ENCODE data around the gene FAM83G.

Gene FAM83G

GRCh38 chr17:18968945-18969887 lies 35.3 kb downstream of the FAM83G start:
- H3K27ac ChIP-seq = no peak overlapping the region
- H3K36me3 ChIP-seq (ENCODE audit: insufficient read depth, low read length) = no peaks in the 10 kb centered on the region
- DNase-seq (ENCODE audit: low read depth, low spot score) = no peak
- no peaks in the 10 kb centered on the region for H3K9me3 ChIP-seq (ENCODE audit: low read depth, low read length)
- TF ChIP-seq EZH2 (IDR thresholded peaks at IDR 0.05) = no peak
- no peak for TF ChIP-seq POLR2AphosphoS5 (IDR thresholded peaks at IDR 0.05; ENCODE audit: borderline replicate concordance, low read depth, low read length)
- no peak for TF ChIP-seq FOXP2 (optimal IDR thresholded peaks at IDR 0.05; ENCODE audit: control extremely low read depth, extremely low read length, insufficient read depth)
- H3K4me3 ChIP-seq = no peak overlapping the region
- H3K9ac ChIP-seq (ENCODE audit: insufficient read length) = no peak overlapping the region

DNA sequence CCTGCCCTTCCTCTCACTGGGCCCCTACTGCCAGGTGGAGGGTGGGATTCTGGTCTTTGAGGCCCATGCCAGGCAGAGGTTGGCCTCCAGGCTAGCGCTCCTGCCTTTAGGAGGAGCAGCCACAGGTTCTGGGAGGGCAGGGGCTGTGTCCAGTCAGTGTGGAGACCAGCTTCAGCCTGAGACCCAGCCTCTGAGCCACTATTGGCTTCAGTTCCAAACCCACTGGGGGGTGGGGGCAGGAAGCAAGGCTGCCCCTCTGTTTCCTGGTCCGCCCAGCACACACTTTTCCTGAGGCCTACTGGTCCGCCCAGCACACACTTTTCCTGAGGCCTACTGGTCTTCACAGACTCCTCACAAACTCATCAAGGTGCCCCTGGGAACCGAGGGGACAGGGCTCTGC lies 36.2 kb downstream of the FAM83G start:
- H3K36me3 ChIP-seq (ENCODE audit: insufficient read depth, low read length) = no peaks in the 10 kb centered on the region
- H3K9ac ChIP-seq (ENCODE audit: insufficient read length) = no peak overlapping the region
- TF ChIP-seq EZH2 (IDR thresholded peaks at IDR 0.05) (no peak), POLR2AphosphoS5 (IDR thresholded peaks at IDR 0.05; ENCODE audit: borderline replicate concordance, low read depth, low read length) (no peak), FOXP2 (optimal IDR thresholded peaks at IDR 0.05; ENCODE audit: control extremely low read depth, extremely low read length, insufficient read depth) (no peak)
- no peak overlapping the region for H3K27ac ChIP-seq
- no peaks in the 10 kb centered on the region for H3K9me3 ChIP-seq (ENCODE audit: low read depth, low read length)
- DNase-seq (ENCODE audit: low read depth, low spot score) = no peak
- no peak overlapping the region for H3K4me3 ChIP-seq

- no peaks in the 10 kb centered on the region for H3K36me3 ChIP-seq (ENCODE audit: insufficient read depth, low read length)
- H3K4me3 ChIP-seq = no peak overlapping the region
- H3K9me3 ChIP-seq (ENCODE audit: low read depth, low read length) = no peaks in the 10 kb centered on the region
- no peak for DNase-seq (ENCODE audit: low read depth, low spot score)
- no peak overlapping the region for H3K9ac ChIP-seq (ENCODE audit: insufficient read length)
- TF ChIP-seq FOXP2 (optimal IDR thresholded peaks at IDR 0.05; ENCODE audit: control extremely low read depth, extremely low read length, insufficient read depth) = no peak
- TF ChIP-seq EZH2 (IDR thresholded peaks at IDR 0.05) = no peak
- TF ChIP-seq POLR2AphosphoS5 (IDR thresholded peaks at IDR 0.05; ENCODE audit: borderline replicate concordance, low read depth, low read length) = no peak
- no peak overlapping the region for H3K27ac ChIP-seq
Observed at GRCh38 chr17:18967916-18968315, 36.6 kb downstream of the FAM83G start.

- Histone ChIP-seq H3K9ac (ENCODE audit: insufficient read length) (no peak overlapping the region), H3K36me3 (ENCODE audit: insufficient read depth, low read length) (no peaks in the 10 kb centered on the region), H3K4me3 (no peak overlapping the region), H3K9me3 (ENCODE audit: low read depth, low read length) (no peaks in the 10 kb centered on the region), H3K27ac (no peak overlapping the region)
- TF ChIP-seq EZH2 (IDR thresholded peaks at IDR 0.05) (no peak), POLR2AphosphoS5 (IDR thresholded peaks at IDR 0.05; ENCODE audit: borderline replicate concordance, low read depth, low read length) (no peak), FOXP2 (optimal IDR thresholded peaks at IDR 0.05; ENCODE audit: control extremely low read depth, extremely low read length, insufficient read depth) (no peak)
- no peak for DNase-seq (ENCODE audit: low read depth, low spot score)
Observed at GRCh38 chr17:18966831-18967624, 37.5 kb downstream of the FAM83G start.

DNA sequence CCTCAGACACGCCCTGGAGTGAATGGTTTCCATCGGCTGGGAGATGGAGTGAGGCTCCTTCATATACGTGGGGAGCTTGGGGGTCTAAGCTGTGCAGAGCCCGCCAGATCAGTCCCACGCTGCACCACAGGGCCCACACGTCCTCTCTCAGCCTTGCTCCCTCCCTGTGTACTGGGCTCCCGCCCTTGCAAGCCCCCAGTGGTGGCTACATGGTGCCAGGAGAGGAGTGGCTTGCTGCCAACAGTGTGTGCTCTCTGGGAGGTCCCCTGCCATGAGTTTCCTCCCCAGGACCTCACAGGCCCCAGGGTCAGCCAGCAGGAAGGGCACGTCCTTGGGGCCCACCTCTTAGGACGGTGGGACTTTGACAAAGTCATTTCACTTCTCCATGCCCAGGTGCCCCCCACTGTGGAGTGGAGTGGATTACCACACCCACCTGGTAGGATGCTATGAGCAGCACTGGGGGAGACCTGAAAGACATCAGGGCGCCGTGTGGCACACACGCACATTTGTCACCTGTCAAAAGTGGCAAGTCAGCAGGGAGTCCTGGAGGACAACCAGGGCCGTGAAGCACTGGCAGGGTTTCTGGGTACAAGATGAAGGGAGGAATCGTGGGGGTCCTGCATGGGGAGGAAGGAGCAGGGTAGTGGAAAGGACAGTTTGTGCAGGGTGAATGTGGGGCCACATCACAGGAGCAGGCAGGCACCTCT lies 38.9 kb downstream of the FAM83G start:
- Histone ChIP-seq H3K9ac (ENCODE audit: insufficient read length) (no peak overlapping the region), H3K36me3 (ENCODE audit: insufficient read depth, low read length) (no peaks in the 10 kb centered on the region), H3K4me3 (no peak overlapping the region), H3K9me3 (ENCODE audit: low read depth, low read length) (no peaks in the 10 kb centered on the region), H3K27ac (no peak overlapping the region)
- no peak for DNase-seq (ENCODE audit: low read depth, low spot score)
- no peak for TF ChIP-seq FOXP2 (optimal IDR thresholded peaks at IDR 0.05; ENCODE audit: control extremely low read depth, extremely low read length, insufficient read depth)
- TF ChIP-seq POLR2AphosphoS5 (IDR thresholded peaks at IDR 0.05; ENCODE audit: borderline replicate concordance, low read depth, low read length) = no peak
- TF ChIP-seq EZH2 (IDR thresholded peaks at IDR 0.05) = no peak

DNA sequence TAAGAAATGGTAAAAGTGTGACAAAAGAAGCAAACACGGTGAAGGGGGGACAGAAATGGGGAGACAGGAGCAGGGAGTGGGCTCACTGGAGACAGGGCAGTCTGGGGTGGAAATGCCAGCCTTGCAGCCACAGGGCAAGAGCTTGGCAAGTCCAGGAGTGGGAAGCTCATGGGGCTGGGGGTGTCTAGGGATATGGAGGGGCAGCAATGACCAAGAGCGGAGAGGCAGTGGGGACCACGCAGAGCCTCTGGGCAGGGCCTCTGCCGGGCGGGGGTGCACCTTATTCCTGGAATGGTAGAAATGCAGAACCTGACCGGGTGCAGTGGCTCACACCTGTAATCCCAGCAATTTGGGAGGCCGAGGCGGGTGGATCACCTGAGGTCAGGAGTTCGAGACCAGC lies 40.0 kb downstream of the FAM83G start:
- H3K36me3 ChIP-seq (ENCODE audit: insufficient read depth, low read length) = no peaks in the 10 kb centered on the region
- no peak overlapping the region for H3K4me3 ChIP-seq
- H3K9ac ChIP-seq (ENCODE audit: insufficient read length) = no peak overlapping the region
- H3K9me3 ChIP-seq (ENCODE audit: low read depth, low read length) = no peaks in the 10 kb centered on the region
- TF ChIP-seq POLR2AphosphoS5 (IDR thresholded peaks at IDR 0.05; ENCODE audit: borderline replicate concordance, low read depth, low read length) (no peak), FOXP2 (optimal IDR thresholded peaks at IDR 0.05; ENCODE audit: control extremely low read depth, extremely low read length, insufficient read depth) (no peak), EZH2 (IDR thresholded peaks at IDR 0.05) (no peak)
- no peak for DNase-seq (ENCODE audit: low read depth, low spot score)
- no peak overlapping the region for H3K27ac ChIP-seq

GRCh38 chr17:18964018-18964351 lies 40.6 kb downstream of the FAM83G start:
- no peaks in the 10 kb centered on the region for H3K9me3 ChIP-seq (ENCODE audit: low read depth, low read length)
- H3K27ac ChIP-seq = no peak overlapping the region
- no peak overlapping the region for H3K4me3 ChIP-seq
- no peak overlapping the region for H3K9ac ChIP-seq (ENCODE audit: insufficient read length)
- H3K36me3 ChIP-seq (ENCODE audit: insufficient read depth, low read length) = no peaks in the 10 kb centered on the region
- no peak for DNase-seq (ENCODE audit: low read depth, low spot score)
- TF ChIP-seq FOXP2 (optimal IDR thresholded peaks at IDR 0.05; ENCODE audit: control extremely low read depth, extremely low read length, insufficient read depth) (no peak), EZH2 (IDR thresholded peaks at IDR 0.05) (no peak), POLR2AphosphoS5 (IDR thresholded peaks at IDR 0.05; ENCODE audit: borderline replicate concordance, low read depth, low read length) (no peak)
